Activated CD4-positive, alpha-beta T cell treated with anti-CD3 and anti-CD28 coated beads, Interleukin-2, amount 50 U/mL, for 16 hours (primary cell): ENCODE data around the gene EMCN.
A peak's percentile ranks its signal among the peaks of the same experiment; 100 is the strongest.
"Not testable (repeated sequence)": the region's sequence is repeated elsewhere in the genome, so short reads cannot be mapped to it uniquely, and the experiment has no call there.

Experiments
- DNase-seq: peaks from one replicate; pipeline ENCODE4 v3.0.0-alpha.2; 2020

The EMCN gene, protein sequence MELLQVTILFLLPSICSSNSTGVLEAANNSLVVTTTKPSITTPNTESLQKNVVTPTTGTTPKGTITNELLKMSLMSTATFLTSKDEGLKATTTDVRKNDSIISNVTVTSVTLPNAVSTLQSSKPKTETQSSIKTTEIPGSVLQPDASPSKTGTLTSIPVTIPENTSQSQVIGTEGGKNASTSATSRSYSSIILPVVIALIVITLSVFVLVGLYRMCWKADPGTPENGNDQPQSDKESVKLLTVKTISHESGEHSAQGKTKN

DNA sequence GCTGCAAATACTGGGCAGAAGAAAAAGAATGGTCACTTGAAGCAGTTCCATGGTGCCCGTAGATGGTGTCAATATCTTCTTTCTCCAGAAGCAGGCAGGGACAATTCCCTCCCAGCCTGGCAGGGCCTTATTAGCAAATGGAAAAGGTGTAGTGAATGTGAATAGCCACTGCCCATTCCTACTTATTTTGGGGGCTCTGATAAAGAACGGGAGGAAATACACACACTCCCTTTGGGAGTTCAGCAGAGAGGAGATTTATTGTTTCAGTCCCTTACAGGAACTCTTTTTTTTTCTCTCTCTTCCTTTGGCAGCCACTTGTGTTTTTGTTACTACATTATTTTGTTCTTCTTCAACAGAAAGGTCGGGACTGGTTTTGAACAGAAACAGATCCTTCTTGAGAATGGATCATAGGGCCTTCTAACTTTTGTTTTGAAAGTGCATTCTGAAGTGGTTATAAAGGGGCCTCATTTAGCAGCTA is at the start of gene EMCN:
EMCN (minus strand) TSS at position 159 of the 478 bp plus-strand sequence; CDS start at position 51, 108 bp downstream.
- no peak for DNase-seq

DNA sequence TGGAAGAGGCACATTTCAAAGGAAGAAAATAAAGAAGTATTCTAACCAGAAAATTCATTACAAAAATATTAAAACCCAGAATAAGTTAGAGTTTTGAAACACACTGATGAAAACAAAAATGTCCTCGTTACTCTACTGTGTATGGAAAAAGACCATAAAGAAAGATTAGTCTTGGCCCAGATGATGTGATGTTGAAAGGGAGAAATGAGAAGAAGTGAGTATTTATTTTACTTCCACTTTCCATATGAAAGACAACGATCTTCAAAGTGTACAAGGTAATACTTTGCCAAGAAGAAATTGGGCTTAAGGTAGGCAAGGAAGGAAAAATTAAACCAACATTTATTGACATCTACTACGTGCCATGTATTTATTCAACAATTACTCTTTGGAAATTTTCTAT is 48.6 kb upstream of the EMCN start:
- peak; percentile 27 for DNase-seq

- DNase-seq: no peak
These were observed 39.5 kb upstream of the EMCN start for GRCh38 chr4:100557306-100557705.

DNA sequence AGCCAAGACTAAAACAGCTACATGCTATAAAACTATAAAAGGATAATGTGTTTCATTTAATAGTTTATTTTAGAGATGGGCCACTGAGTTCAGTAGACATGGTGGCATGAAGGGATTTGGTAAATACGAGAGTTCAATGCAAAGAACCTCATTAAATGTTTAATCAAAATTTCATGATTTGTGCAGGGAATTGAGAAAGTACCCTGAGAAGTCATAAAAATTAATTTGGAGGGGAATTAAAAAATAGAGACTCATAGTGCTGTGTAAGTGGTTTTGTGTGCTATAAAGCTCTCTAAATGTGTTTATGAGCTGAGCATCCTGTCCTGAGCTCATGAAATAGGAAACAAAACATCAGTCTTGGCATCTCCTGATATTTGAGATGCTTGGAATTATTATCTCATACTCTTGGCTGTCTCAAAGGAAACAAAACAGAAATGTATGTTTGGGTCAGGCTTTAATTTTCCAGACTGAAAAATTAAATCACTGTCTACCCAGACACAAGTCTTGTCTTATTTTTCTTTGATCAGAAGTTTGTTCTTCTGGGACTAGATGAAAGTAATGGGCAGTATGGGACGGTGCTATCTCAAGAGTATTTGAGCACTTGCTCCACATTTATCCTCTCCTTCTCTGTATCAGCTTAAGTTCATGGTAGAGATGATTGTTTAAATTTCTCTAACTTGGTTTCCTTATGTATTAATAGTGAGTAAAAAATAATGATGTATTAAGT is 38.0 kb upstream of the EMCN start:
- no peak for DNase-seq

DNA sequence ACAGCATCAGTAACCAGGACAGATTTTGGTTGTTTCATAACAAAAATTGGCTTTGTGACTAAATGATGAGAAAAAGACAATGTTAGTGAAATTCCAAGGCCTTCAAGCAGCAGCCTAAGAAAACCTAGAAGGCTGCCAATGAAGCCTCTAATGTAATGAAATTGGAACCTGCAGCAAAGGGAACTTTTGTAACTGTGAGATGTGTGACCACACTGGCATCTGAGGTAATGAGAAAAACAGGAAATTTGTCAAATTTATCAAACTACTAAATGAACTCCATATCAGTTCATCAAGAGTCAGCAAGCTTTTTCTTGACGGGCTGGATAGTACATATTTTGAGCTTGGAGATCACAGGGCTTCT is 30.4 kb upstream of the EMCN start:
- no peak for DNase-seq

GRCh38 chr4:100547541-100548199 is 29.8 kb upstream of the EMCN start:
- no peak for DNase-seq

GRCh38 chr4:100545427-100545826 is 27.6 kb upstream of the EMCN start:
- no peak for DNase-seq

DNA sequence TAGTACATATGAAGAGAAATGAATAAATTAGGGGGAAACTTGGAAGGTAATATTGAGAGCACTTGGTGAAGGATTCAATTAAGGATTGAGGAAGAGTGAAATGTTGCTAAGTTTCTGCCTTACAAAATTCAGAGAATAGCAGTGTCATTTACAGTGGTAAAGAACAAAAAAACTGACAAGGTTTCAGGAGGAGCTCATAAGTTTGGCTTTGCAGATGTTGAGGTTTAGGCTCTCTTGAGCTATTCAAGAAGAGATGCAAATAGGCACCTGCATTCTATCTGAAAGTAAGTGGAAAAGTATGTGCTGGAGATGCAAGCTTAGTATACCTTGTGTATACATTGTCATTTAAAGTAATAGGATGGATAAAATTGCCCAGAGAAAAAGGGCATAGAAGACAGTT is 22.3 kb upstream of the EMCN start:
- no peak for DNase-seq

GRCh38 chr4:100539706-100540105 is 21.9 kb upstream of the EMCN start:
- peak; percentile 14 for DNase-seq

DNA sequence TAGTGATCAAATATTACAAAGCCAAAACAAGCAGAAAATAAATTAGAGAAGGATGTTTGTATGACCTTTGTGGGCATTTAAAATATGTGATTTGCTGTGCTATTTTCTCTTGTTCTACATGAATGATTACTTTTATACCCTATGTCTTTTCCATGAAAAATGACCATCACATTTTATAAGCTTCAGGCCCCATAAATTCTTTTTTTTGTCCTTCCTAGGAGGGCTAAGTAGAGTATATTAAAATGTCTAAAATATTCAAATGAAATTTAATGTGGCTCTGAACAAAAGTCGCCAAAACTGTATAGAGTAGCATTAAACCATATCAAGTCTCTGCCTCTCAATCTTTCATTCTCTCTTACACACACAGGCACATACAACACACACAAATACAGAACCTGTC is 15.9 kb upstream of the EMCN start:
- no peak for DNase-seq

- DNase-seq: not testable (repeated sequence)
These were observed 12.3 kb upstream of the EMCN start for GRCh38 chr4:100530161-100530560.

DNA sequence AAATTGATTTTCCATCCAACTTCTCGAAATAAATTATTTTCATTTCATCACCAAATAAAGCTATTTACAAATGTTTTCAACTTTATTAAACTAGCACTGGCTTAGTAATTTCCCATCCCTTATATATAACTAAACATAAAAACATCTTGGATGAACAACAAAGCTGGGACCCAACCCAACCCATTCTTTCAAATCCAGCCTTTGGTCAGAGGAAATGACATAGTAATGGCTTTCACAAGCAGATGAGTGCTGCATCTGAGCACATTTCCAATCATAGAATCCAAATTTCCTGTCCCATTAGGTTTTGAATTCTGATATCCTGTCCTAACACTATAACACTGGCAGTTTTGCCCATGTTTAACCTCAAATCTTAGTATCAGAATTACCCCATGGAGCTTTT is 7.9 kb upstream of the EMCN start:
- no peak for DNase-seq

GRCh38 chr4:100519205-100519604 is 1.4 kb upstream of the EMCN start:
- no peak for DNase-seq

DNA sequence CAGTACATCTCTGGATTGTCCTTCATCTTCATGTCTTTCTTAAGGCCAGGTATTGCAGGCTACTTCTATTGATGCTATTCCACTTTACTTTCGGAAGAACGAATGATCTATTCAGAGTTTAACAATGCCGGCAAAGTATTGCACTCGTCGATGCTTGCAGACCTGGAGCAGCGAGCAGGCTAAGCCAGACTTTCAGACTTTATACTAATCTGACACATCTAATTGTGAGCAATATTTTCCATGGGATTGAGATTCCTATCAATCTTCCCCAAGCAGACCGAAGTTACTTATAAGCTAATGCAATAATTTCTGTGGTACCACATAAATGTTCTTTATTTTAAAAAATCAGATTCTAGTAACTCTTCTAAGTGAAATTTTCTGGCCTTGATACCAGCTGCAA is 1.6 kb downstream of the EMCN start:
- no peak for DNase-seq

DNA sequence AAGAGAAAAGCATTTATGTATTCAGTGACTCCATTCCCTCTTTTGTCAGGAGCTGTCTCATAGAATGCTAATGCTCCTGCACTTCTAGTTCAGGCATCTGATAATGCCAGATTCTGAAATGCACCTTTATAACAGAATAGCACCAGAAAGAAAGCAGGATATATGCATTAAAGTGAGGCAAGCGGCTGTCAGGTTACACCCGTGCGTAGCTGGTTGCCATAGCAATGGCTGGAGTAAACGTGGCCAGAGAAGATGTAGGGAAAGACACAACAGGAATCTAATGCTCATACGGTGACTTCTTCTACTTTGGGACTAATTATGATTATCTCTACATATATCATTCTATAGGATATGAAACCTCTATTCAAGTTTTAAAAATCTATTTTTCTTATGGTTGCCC is 5.9 kb downstream of the EMCN start:
- DNase-seq: no peak

GRCh38 chr4:100510551-100510950 is 7.3 kb downstream of the EMCN start:
- DNase-seq: no peak

GRCh38 chr4:100509386-100509785 is 8.4 kb downstream of the EMCN start:
- DNase-seq: no peak

DNA sequence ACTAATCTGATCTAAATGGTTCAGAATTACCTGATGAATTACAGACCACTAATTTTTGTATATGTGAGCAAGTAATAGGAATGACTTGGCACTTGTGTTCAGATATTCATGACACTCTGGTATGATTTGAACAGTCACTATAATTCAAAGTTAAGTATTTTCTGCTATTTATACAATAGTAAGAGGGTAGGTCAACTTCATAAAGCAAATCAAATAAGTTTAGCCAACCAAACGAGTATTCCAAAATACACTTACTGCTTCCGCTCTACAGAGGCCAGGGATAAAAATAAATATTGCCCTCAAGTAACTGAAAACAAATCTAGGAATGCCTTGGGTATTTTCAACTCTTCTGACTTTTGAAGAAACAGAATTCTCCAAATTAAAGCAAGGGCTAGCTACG is 9.1 kb downstream of the EMCN start:
- DNase-seq: no peak

- DNase-seq: no peak
These were observed 13.5 kb downstream of the EMCN start for GRCh38 chr4:100504086-100504874.

DNA sequence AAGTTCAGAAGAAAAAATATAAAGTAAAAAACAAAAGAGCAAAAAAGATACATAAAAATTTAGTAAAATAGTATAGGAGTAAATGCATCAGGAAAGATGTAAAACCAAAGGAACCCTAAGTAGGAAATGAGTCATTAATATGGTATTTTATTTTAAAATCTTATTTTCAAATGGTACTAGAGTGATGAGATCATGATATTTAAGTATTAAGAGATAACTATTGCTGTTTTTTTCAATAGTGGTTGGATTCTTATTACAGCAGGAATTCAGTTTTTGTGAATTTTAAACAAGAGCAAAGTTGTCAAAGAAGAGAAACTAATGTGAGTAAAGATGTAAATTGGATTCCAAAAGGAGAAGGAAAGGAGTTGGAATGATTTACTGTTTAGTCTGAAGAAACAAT is 20.0 kb downstream of the EMCN start:
- no peak for DNase-seq

- DNase-seq: no peak
These were observed 22.7 kb downstream of the EMCN start for GRCh38 chr4:100495074-100495473.

DNA sequence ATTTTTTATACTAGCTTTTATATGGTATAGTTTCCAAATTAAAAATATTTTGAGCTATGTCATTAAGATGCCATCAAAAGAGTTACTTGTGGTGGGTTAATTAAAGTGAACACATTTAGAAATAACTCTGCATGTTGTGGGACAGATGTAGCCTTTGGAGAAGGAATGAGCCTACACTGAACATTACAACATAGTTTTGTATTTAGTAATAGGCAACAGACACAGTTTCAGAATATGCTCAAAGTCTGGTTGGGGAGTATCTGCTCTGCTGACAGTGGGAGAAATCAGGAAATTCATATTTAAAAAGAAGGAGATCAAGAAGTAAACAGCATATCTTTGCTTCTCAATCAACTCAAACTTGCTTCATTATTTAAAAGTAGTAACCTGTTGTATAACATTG is 23.7 kb downstream of the EMCN start:
- no peak for DNase-seq

DNA sequence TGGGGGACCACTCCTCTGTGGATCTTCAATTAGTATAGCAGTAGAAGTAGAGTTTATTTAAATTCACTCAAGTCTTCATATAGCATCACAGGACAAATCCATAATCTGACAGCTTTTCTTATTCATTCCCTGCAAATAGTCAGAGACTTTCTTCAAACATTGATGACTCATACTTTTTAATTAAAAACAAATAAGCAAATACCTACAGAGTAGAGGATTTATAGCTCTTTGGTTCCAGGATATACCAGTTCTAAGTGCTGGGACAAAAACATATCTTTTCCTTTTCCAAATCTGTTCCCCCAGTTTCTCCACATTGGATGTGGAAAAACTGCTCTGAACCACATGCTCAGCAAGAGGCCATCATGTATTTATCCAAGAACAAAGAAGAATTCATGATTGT is 24.1 kb downstream of the EMCN start:
- DNase-seq: no peak
